Measurements from ENCODE around the gene LCK. TPM values are rescaled to one million over a fixed set of nuclear protein-coding genes. Genes with fewer than 3 reads are reported as not detected.

Gene LCK
- total and polyA plus RNA-seq, 9 of the 15 experiments (the other 6 are each of a cell fraction or from before 2014, with no cell fraction given), result 0.04 to 0.47 (median 0.13) TPM; not detected in 6

DNA sequence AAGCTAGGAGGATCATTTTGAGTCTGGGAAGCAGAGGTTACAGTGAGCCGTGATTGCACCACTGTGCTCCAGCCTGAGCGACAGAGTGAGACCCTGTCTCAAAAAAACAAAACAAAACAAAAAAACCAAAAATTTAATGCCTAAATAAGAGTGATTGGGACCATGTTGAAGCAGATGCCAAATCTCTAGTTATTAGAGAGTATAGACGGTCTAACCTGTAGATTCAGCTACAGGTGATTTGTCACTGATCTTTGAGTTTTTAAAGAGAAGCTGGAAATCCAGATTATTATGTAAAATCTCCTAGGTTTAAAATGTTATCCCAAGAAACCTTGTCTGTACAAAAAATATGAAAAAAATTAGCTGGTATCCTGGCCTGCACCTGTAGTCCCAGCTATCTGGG, 52.3 kb downstream of the LCK start:
- no TSS peak for BruUV-seq (replicated peaks)
- Histone ChIP-seq H3K36me3 (ENCODE audit: control insufficient read depth, insufficient read depth, low read length) (peaks cover 79% of the 10 kb centered on the region), H2AFZ (ENCODE audit: low read depth, low read length) (no peak overlapping the region), H3K79me2 (ENCODE audit: control insufficient read depth, insufficient read depth, low read length) (peaks cover 75% of the 10 kb centered on the region), H4K20me1 (replicated peaks; ENCODE audit: control insufficient read depth, insufficient read depth, low read length) (0 out of 2 replicates have a peak, but pooled peaks cover 7% of the 10 kb centered on the region), H3K9ac (ENCODE audit: insufficient read depth in 1 of 2, low read depth in 2 of 2, low read length in 2 of 2) (no peak overlapping the region), H3K4me1 (replicated peaks in 1 of 2; ENCODE audit: control insufficient read depth in 2 of 2, insufficient read depth in 2 of 2, low read length in 2 of 2) (peaks cover 22 to 28% of the 10 kb centered on the region in 2 experiments; a peak in 4 of 5 replicates), H3K4me3 (no peak overlapping the region), H3K4me2 (ENCODE audit: insufficient read depth, low read length) (no peak overlapping the region), H3K9me3 (replicated peaks; ENCODE audit: control insufficient read depth, insufficient read depth, low read depth, low read length) (peaks cover 4% of the 10 kb centered on the region; the same call in 1 of the 2 replicates), H3K9me1 (ENCODE audit: control insufficient read depth, insufficient read depth, low read length) (no peaks in the 10 kb centered on the region), H3K27me3 (ENCODE audit: control insufficient read depth in 2 of 2, insufficient read depth in 2 of 2, low read length in 2 of 2) (no peaks in the 10 kb centered on the region), H3K27ac (ENCODE audit: extremely low read depth, low read depth, low read length) (no peak overlapping the region)
- in situ Hi-C loops (cut with MboI), result no loop called here
- DNase-seq (ENCODE audit: extremely low read depth in 1 of 4, low spot score in 3 of 4), result no peak
- no peak for FAIRE-seq
- ATAC-seq, result no peak
- WGBS (ENCODE audit: insufficient coverage, low coverage, missing lambda C conversion rate), result 93% methylated on average over 3 of the region's 3 CpGs
- intact Hi-C loops (cut with micrococcal nuclease), result no loop called here
- CTCF ChIA-PET (ENCODE audit: low intra/inter-chr PET ratio), result no interaction called here
- POLR2A ChIA-PET, result interaction anchor here (0.6 to 8.1 kb wide), 6 partner anchors 9 to 106 kb away, joined by 3 to 50 read pairs (median 5); partner anchors contain the start of genes HDAC1 and MARCKSL1
- TF ChIP-seq, protein P1, sequence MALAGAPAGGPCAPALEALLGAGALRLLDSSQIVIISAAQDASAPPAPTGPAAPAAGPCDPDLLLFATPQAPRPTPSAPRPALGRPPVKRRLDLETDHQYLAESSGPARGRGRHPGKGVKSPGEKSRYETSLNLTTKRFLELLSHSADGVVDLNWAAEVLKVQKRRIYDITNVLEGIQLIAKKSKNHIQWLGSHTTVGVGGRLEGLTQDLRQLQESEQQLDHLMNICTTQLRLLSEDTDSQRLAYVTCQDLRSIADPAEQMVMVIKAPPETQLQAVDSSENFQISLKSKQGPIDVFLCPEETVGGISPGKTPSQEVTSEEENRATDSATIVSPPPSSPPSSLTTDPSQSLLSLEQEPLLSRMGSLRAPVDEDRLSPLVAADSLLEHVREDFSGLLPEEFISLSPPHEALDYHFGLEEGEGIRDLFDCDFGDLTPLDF (CRISPR knock-in tag; IDR thresholded peaks at IDR 0.05), result no peak
- TF ChIP-seq ZNF707 (CRISPR knock-in tag; conservative IDR thresholded peaks at IDR 0.05) (no peak), MCM5 (IDR thresholded peaks at IDR 0.05; ENCODE audit: low read depth) (no peak), BRCA1 (IDR thresholded peaks at IDR 0.05) (no peak), BRCA1 (CRISPR knock-in tag; IDR thresholded peaks at IDR 0.05) (no peak), EHMT2 (IDR thresholded peaks at IDR 0.05) (no peak), SRSF1 (IDR thresholded peaks at IDR 0.05; ENCODE audit: low read depth, low read length) (no peak), ZNF282 (CRISPR knock-in tag; IDR thresholded peaks at IDR 0.05) (no peak), ARHGAP35 (IDR thresholded peaks at IDR 0.05; ENCODE audit: partially characterized antibody) (no peak), SRSF7 (optimal IDR thresholded peaks at IDR 0.05; ENCODE audit: low read depth, low read length) (no peak)
- TF ChIP-seq, protein P2, sequence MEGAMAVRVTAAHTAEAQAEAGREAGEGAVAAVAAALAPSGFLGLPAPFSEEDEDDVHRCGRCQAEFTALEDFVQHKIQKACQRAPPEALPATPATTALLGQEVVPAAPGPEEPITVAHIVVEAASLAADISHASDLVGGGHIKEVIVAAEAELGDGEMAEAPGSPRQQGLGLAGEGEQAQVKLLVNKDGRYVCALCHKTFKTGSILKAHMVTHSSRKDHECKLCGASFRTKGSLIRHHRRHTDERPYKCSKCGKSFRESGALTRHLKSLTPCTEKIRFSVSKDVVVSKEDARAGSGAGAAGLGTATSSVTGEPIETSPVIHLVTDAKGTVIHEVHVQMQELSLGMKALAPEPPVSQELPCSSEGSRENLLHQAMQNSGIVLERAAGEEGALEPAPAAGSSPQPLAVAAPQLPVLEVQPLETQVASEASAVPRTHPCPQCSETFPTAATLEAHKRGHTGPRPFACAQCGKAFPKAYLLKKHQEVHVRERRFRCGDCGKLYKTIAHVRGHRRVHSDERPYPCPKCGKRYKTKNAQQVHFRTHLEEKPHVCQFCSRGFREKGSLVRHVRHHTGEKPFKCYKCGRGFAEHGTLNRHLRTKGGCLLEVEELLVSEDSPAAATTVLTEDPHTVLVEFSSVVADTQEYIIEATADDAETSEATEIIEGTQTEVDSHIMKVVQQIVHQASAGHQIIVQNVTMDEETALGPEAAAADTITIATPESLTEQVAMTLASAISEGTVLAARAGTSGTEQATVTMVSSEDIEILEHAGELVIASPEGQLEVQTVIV (CRISPR knock-in tag; IDR thresholded peaks at IDR 0.05; ENCODE audit: borderline replicate concordance), result no peak
- TF ChIP-seq, protein P3, sequence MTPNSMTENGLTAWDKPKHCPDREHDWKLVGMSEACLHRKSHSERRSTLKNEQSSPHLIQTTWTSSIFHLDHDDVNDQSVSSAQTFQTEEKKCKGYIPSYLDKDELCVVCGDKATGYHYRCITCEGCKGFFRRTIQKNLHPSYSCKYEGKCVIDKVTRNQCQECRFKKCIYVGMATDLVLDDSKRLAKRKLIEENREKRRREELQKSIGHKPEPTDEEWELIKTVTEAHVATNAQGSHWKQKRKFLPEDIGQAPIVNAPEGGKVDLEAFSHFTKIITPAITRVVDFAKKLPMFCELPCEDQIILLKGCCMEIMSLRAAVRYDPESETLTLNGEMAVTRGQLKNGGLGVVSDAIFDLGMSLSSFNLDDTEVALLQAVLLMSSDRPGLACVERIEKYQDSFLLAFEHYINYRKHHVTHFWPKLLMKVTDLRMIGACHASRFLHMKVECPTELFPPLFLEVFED (CRISPR knock-in tag; conservative IDR thresholded peaks at IDR 0.05), result no peak
- TF ChIP-seq, protein P4, sequence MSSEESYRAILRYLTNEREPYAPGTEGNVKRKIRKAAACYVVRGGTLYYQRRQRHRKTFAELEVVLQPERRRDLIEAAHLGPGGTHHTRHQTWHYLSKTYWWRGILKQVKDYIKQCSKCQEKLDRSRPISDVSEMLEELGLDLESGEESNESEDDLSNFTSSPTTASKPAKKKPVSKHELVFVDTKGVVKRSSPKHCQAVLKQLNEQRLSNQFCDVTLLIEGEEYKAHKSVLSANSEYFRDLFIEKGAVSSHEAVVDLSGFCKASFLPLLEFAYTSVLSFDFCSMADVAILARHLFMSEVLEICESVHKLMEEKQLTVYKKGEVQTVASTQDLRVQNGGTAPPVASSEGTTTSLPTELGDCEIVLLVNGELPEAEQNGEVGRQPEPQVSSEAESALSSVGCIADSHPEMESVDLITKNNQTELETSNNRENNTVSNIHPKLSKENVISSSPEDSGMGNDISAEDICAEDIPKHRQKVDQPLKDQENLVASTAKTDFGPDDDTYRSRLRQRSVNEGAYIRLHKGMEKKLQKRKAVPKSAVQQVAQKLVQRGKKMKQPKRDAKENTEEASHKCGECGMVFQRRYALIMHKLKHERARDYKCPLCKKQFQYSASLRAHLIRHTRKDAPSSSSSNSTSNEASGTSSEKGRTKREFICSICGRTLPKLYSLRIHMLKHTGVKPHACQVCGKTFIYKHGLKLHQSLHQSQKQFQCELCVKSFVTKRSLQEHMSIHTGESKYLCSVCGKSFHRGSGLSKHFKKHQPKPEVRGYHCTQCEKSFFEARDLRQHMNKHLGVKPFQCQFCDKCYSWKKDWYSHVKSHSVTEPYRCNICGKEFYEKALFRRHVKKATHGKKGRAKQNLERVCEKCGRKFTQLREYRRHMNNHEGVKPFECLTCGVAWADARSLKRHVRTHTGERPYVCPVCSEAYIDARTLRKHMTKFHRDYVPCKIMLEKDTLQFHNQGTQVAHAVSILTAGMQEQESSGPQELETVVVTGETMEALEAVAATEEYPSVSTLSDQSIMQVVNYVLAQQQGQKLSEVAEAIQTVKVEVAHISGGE (CRISPR knock-in tag; IDR thresholded peaks at IDR 0.05), result no peak

Measured in K562 (cell line).